ENCODE measurements around the gene TEX30. TPM values are rescaled to one million over a fixed set of nuclear protein-coding genes. Genes with fewer than 3 reads are reported as not detected.

The TEX30 gene
- total and polyA plus RNA-seq, 2 donors (not counting 3 experiments of a cell fraction or from before 2014, with no cell fraction given): 12.5 to 19.8 TPM

DNA sequence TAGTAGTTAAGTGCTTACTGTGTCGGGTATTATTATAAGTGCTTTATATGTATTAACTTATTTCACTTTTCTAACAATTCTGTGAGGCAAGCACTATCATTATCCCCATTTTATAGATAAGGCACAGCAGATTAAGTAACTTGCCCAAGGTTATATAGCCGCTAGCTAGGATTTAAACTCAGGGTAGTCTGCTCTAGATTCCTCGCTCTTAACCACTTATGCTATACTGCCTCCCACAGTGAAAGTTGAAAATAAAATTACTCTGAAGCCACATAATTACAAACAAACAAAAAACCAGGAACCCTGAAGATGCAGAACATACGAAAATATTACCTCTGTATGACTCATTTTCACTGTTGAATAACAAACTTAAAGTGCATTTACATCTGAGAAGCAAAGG, 3.9 kb downstream of the TEX30 start:
- intact Hi-C loops (cut with micrococcal nuclease): loop anchor here (1.0 kb wide), 1 partner anchor 177 kb away; no protein-coding TSS in a partner anchor
- BruUV-seq (replicated peaks): no TSS peak
- TF ChIP-seq CTCF (IDR thresholded peaks at IDR 0.05; ENCODE audit: extremely low read depth in 1 of 2, insufficient read depth in 1 of 2, low read depth in 1 of 2, low read length in 2 of 2) (no peak), JUN (IDR thresholded peaks at IDR 0.05; ENCODE audit: borderline replicate concordance, insufficient read depth, insufficient read length, low read depth) (no peak), POLR2A (IDR thresholded peaks at IDR 0.05; ENCODE audit: low read depth, low read length) (no peak), EZH2 (IDR thresholded peaks at IDR 0.05; ENCODE audit: borderline replicate concordance, low read depth, low read length, severe bottlenecking) (no peak), POLR2AphosphoS5 (IDR thresholded peaks at IDR 0.05; ENCODE audit: insufficient read depth, low read depth, low read length) (no peak), GATA2 (IDR thresholded peaks at IDR 0.05; ENCODE audit: insufficient read depth, insufficient read length, low read depth, low read length) (no peak), MYC (IDR thresholded peaks at IDR 0.05; ENCODE audit: low read depth, low read length) (no peak), FOS (IDR thresholded peaks at IDR 0.05; ENCODE audit: borderline replicate concordance, insufficient read depth, low read length) (no peak)
- TF ChIP-seq, protein P1, sequence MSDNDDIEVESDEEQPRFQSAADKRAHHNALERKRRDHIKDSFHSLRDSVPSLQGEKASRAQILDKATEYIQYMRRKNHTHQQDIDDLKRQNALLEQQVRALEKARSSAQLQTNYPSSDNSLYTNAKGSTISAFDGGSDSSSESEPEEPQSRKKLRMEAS (IDR thresholded peaks at IDR 0.05; ENCODE audit: insufficient read depth, insufficient read length): no peak
- Histone ChIP-seq H3K4me2 (ENCODE audit: insufficient read depth, low read length) (peak overlapping the region; percentile 19), H2AFZ (ENCODE audit: low read depth, low read length) (no peak overlapping the region), H3K9me1 (replicated peaks; ENCODE audit: control insufficient read depth, extremely low read depth, insufficient read depth, low read length) (no peaks in the 10 kb centered on the region), H3K36me3 (ENCODE audit: control insufficient read depth in 2 of 2, extremely low read depth in 1 of 2, insufficient read depth in 2 of 2, low read length in 2 of 2) (no peaks in the 10 kb centered on the region), H3K4me3 (replicated peaks in 1 of 3; ENCODE audit: insufficient read depth in 1 of 3, low read depth in 1 of 3, low read length in 3 of 3) (no peak overlapping the region), H3K27me3 (ENCODE audit: control insufficient read depth in 2 of 2, insufficient read depth in 2 of 2, low read length in 2 of 2) (no peaks in the 10 kb centered on the region), H3K79me2 (ENCODE audit: control insufficient read depth, insufficient read depth, low read length) (peaks cover 22% of the 10 kb centered on the region), H3K4me1 (ENCODE audit: control insufficient read depth, extremely low read depth, insufficient read depth, low read length) (peaks cover 18% of the 10 kb centered on the region), H3K9ac (replicated peaks; ENCODE audit: extremely low read depth, insufficient read depth, low read length) (no peak overlapping the region), H3K27ac (ENCODE audit: insufficient read depth, low read depth, low read length) (no peak overlapping the region), H3K9me3 (replicated peaks; ENCODE audit: control insufficient read depth, insufficient read depth, low read length) (no peaks in the 10 kb centered on the region), H4K20me1 (replicated peaks; ENCODE audit: control insufficient read depth, extremely low read depth, insufficient read depth, low read length) (no peaks in the 10 kb centered on the region)
- FAIRE-seq (peak; percentile 35), DNase-seq (ENCODE audit: low read depth, low spot score) (no peak)
- ChIA-PET POLR2A (no interaction called here), CTCF (interaction anchor here (0.9 to 3.1 kb wide), 9 partner anchors 12 to 188 kb away, joined by 3 to 29 read pairs (median 3); partner anchors contain the start of gene TPP2)
- dilution Hi-C loops (cut with MboI; ENCODE audit: extremely low pct_ligation_motif_present, low sequenced_read_pairs): no loop called here

Data from endothelial cell of umbilical vein (primary cell).